HL-60 (cell line): ENCODE data around the gene IPO13.

Experiments
- DNase-seq, 2 experiments: peaks; one replicate each; pipeline ENCODE4 v3.0.0-alpha.2; 2010 to 2020; ENCODE audit warnings: low read depth in 1 of 2, low spot score in 1 of 2
- H3K27ac ChIP-seq: fragments of 250-450 bp; sonication (Bioruptor Pico); replicated peaks from 2 replicates; pipeline ENCODE4 v1.5.1; 2020; ENCODE audit warnings: mild to moderate bottlenecking, moderate library complexity
- H3K27me3 ChIP-seq: fragments of 250-450 bp; sonication (Bioruptor Pico); 2 replicates; pipeline ENCODE4 v1.5.1; 2021; ENCODE audit warnings: mild to moderate bottlenecking, moderate library complexity; ENCODE audit not compliant: insufficient read depth, poor library complexity, severe bottlenecking
- H3K4me3 ChIP-seq: replicated peaks from 2 replicates; pipeline ENCODE4 v1.5.1; 2011; ENCODE audit warnings: mild to moderate bottlenecking, control low read depth, low read length; ENCODE audit not compliant: insufficient read depth
- CTCF ChIP-seq: IDR thresholded peaks from one replicate; pipeline ENCODE4 v1.5.1; 2011; ENCODE audit warnings: low read length, control low read depth, inconsistent platforms; ENCODE audit not compliant: insufficient read depth
- GABPA ChIP-seq: IDR thresholded peaks from 2 replicates; pipeline ENCODE4 v1.6.1; 2012; ENCODE audit warnings: low read depth
- POLR2AphosphoS5 ChIP-seq: IDR thresholded peaks from 2 replicates; pipeline ENCODE4 v1.6.1; 2012; ENCODE audit warnings: low read depth
- REST ChIP-seq: IDR thresholded peaks from 2 replicates; pipeline ENCODE4 v1.6.1; 2012; ENCODE audit warnings: low read depth; ENCODE audit not compliant: insufficient replicate concordance
- SPI1 ChIP-seq: IDR thresholded peaks from 2 replicates; pipeline ENCODE4 v1.6.1; 2012; ENCODE audit warnings: low read depth, mild to moderate bottlenecking, borderline replicate concordance

The IPO13 gene

GRCh38 chr1:44002165-44002564, 55.4 kb downstream of the IPO13 start:
- Histone ChIP-seq H3K27me3 (no peaks in the 10 kb centered on the region), H3K27ac (no peak overlapping the region), H3K4me3 (no peak overlapping the region)
- no peak for DNase-seq
- TF ChIP-seq GABPA, result no peak
- no peak for TF ChIP-seq REST
- TF ChIP-seq CTCF, result no peak
- no peak for TF ChIP-seq SPI1
- TF ChIP-seq POLR2AphosphoS5, result no peak

- H3K27ac ChIP-seq, result no peak overlapping the region
- no peak for DNase-seq
- H3K27me3 ChIP-seq, result no peaks in the 10 kb centered on the region
- H3K4me3 ChIP-seq, result no peak overlapping the region
- no peak for TF ChIP-seq GABPA
- TF ChIP-seq SPI1, result no peak
- TF ChIP-seq POLR2AphosphoS5, result no peak
- TF ChIP-seq CTCF, result no peak
- TF ChIP-seq REST, result no peak
Measured at GRCh38 chr1:44002606-44003157, 55.9 kb downstream of the IPO13 start.

- no peaks in the 10 kb centered on the region for H3K27me3 ChIP-seq
- no peak for DNase-seq
- no peak overlapping the region for H3K27ac ChIP-seq
- TF ChIP-seq REST, result no peak
- no peak for TF ChIP-seq POLR2AphosphoS5
- TF ChIP-seq CTCF, result no peak
- TF ChIP-seq SPI1, result no peak
- no peak for TF ChIP-seq GABPA
- no peak overlapping the region for H3K4me3 ChIP-seq
Measured at GRCh38 chr1:44008259-44008658, 61.5 kb downstream of the IPO13 start.
